ENCODE results near the gene ITPKB. TPM values are rescaled to one million over a fixed set of nuclear protein-coding genes. Genes with fewer than 3 reads are reported as not detected.
"Not testable (repeated sequence)": the region's sequence is repeated elsewhere in the genome, so short reads cannot be mapped to it uniquely, and the experiment has no call there.

ITPKB gene
- total and polyA plus RNA-seq, 7 donors, result 3.9 to 14.1 (median 8.9) TPM

DNA sequence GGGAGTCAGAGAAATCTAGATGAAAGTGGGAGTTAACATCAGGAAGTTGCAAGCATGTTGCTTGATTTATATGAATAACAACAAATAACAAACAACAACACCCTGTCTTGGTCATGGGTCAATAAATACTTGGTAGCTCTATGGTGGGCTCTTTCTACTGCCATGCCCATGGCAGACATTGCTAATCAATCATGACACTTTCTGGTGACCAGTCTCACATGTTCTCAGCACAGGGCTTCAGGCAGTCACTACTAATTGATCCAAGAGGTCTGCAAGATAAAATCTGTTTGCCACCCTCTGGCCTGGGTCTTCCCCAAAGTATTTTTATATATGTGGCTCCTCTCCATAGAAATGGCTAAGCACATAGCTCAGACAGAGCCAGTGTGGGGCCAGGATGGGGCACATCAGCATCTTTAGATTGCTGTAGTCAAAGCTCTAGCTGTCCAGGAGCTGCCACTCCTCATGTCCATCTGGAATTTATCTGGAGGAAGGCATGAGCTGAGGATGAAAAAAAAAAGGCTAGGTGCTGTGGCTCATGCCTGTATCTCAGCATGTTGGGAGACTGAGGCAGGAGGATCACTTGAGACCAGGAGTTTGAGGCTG is 139.3 kb downstream of the ITPKB start:
- ATAC-seq (no peak), DNase-seq (no peak)
- intact Hi-C loops (cut with DNase I), result loop anchor here in 1 of 2 donors (10.0 kb wide), 1 partner anchor 175 kb away; no protein-coding TSS in a partner anchor
- TF ChIP-seq, protein P1, sequence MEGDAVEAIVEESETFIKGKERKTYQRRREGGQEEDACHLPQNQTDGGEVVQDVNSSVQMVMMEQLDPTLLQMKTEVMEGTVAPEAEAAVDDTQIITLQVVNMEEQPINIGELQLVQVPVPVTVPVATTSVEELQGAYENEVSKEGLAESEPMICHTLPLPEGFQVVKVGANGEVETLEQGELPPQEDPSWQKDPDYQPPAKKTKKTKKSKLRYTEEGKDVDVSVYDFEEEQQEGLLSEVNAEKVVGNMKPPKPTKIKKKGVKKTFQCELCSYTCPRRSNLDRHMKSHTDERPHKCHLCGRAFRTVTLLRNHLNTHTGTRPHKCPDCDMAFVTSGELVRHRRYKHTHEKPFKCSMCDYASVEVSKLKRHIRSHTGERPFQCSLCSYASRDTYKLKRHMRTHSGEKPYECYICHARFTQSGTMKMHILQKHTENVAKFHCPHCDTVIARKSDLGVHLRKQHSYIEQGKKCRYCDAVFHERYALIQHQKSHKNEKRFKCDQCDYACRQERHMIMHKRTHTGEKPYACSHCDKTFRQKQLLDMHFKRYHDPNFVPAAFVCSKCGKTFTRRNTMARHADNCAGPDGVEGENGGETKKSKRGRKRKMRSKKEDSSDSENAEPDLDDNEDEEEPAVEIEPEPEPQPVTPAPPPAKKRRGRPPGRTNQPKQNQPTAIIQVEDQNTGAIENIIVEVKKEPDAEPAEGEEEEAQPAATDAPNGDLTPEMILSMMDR (IDR thresholded peaks at IDR 0.05), result no peak
- Histone ChIP-seq H3K36me3 (ENCODE audit: insufficient read depth in 1 of 2, low read depth in 1 of 2) (no peaks in the 10 kb centered on the region), H3K4me1 (no peaks in the 10 kb centered on the region), H3K27ac (no peak overlapping the region), H3K27me3 (ENCODE audit: insufficient read depth in 3 of 3, low read length in 2 of 3) (peaks cover 0 to 16% (median 0%) of the 10 kb centered on the region in 3 donors), H3K4me3 (no peak overlapping the region), H3K9me3 (no peaks in the 10 kb centered on the region)

DNA sequence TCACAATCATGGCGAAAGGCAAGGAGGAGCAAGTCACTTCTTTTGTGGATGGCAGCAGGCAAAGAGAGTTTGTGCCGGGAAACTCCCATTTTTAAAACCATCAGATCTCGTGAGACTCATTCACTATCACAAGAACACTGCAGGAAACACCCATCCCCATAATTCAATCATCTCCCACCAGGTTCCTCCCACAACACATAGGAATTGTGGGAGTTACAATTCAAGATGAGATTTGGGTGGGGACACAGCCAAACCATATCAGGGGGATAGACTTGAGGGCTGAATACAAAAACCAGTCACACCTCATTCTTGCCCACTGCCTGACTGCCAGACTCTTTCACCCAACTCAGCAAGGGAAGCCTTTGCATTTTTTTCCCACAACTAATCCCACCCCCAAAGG is 140.1 kb downstream of the ITPKB start:
- H3K36me3 ChIP-seq (ENCODE audit: insufficient read depth in 1 of 2, low read depth in 1 of 2); H3K27ac ChIP-seq; H3K9me3 ChIP-seq; ATAC-seq; H3K4me1 ChIP-seq; intact Hi-C loops (cut with DNase I); DNase-seq; H3K4me3 ChIP-seq: not testable (repeated sequence)
- WGBS, 3 donors, result 91 to 96% (median 95%) methylated on average over 3 of the region's 3 CpGs
- H3K27me3 ChIP-seq (ENCODE audit: insufficient read depth in 3 of 3, low read length in 2 of 3), result peaks cover 0 to 16% (median 0%) of the 10 kb centered on the region in 3 donors

DNA sequence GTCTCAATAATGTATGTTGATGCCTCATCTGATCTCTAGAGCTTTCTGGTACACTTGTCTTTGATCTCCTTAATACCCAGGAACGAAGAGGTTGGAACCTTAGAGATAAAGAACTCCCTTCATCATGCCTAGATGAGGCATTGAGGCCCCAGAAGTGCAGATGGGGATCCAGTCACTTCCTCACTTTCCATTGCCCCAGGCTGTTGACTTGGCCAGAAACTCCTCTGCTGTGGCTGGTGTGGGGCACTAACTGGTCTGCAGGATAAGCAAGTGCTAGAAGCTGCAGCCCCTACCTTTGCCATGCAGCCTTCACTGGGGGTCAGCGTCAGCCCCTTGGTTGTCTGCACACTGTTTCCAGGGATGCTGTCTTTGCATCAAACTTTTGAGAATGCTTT is 140.6 kb downstream of the ITPKB start:
- TF ChIP-seq, protein P1 (IDR thresholded peaks at IDR 0.05), result no peak
- ATAC-seq, result no peak
- Histone ChIP-seq H3K4me1 (no peaks in the 10 kb centered on the region), H3K36me3 (ENCODE audit: insufficient read depth in 1 of 2, low read depth in 1 of 2) (no peaks in the 10 kb centered on the region), H3K9me3 (no peaks in the 10 kb centered on the region), H3K27ac (no peak overlapping the region), H3K4me3 (no peak overlapping the region), H3K27me3 (ENCODE audit: insufficient read depth in 3 of 3, low read length in 2 of 3) (peaks cover 0 to 16% (median 0%) of the 10 kb centered on the region in 3 donors)
- WGBS, 3 donors, result 85 to 98% (median 97%) methylated on average over 2 of the region's 2 CpGs
- intact Hi-C loops (cut with DNase I), result no loop called here
- DNase-seq, result no peak

DNA sequence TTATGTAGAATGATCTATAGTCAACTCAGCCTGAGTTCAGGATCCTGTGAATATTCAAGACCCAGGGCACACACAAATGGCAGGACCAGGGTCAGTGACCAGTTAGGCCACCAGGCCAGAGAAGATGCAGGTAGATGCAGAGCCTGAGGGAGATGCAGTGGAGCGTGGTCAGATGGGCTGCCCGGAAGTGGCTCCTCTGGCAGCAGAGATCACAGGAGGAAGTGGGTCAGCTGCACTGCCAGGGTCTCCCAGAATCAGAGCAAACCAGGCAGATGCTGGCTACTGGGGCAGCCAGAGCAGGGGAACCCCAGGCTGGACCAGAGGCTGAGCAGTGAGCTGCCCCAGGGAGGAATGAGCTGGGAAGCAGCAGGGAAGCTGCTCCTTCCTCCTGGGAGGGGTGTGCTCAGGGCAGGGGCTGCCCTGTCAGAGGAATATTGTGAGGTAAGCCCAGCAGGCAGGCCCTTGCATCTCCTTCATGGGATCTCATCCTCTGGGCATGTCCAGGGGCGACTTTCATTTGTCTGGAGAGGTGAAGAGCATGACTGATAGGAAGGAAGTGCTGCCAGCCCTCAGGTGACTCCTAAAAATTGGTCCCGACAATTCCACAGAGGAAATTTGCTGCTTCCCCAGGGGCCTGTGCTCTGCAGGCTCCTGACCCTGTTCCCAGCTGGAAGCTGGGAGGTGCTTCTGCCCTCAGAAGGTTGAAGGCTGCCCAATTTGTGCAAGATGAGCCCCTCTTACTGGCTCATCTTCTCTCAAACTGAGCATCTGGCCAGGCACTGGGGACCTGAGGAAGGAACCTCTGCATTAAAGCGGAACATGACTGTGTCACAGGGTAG is 141.2 kb downstream of the ITPKB start:
- no peak for ATAC-seq
- no peak overlapping the region for H3K4me3 ChIP-seq
- WGBS, 3 donors, result 81 to 85% (median 85%) methylated on average over 5 of the region's 5 CpGs

More for the DNA sequence above, 141.2 kb downstream of the ITPKB start:
- Histone ChIP-seq H3K4me1 (no peaks in the 10 kb centered on the region), H3K9me3 (no peaks in the 10 kb centered on the region), H3K36me3 (ENCODE audit: insufficient read depth in 1 of 2, low read depth in 1 of 2) (no peaks in the 10 kb centered on the region), H3K27ac (no peak overlapping the region), H3K27me3 (ENCODE audit: insufficient read depth in 3 of 3, low read length in 2 of 3) (peaks cover 0 to 16% (median 0%) of the 10 kb centered on the region in 3 donors)
- intact Hi-C loops (cut with DNase I), result no loop called here
- no peak for DNase-seq
- TF ChIP-seq, protein P1 (IDR thresholded peaks at IDR 0.05), result no peak

All from psoas muscle (tissue), 8 donors.